ENCODE results near the gene SCN5A.

Gene SCN5A

GRCh38 chr3:38610436-38610835 lies 39.1 kb downstream of the SCN5A start:
- ATAC-seq: no peak
- TF ChIP-seq ZFP3 (CRISPR knock-in tag; IDR thresholded peaks at IDR 0.05): no peak
- TF ChIP-seq TSHZ2 (CRISPR knock-in tag; IDR thresholded peaks at IDR 0.05): no peak

GRCh38 chr3:38609386-38610111 lies 39.9 kb downstream of the SCN5A start:
- no peak for ATAC-seq
- TF ChIP-seq ZNF70 (CRISPR knock-in tag; IDR thresholded peaks at IDR 0.05): no peak
- no peak for TF ChIP-seq PPARA (CRISPR knock-in tag; IDR thresholded peaks at IDR 0.05; ENCODE audit: borderline replicate concordance)
- no peak for TF ChIP-seq ZNF565 (CRISPR knock-in tag; conservative IDR thresholded peaks at IDR 0.05; ENCODE audit: low read depth)
- TF ChIP-seq TSHZ2 (CRISPR knock-in tag; IDR thresholded peaks at IDR 0.05): no peak
- TF ChIP-seq SNAI2 (CRISPR knock-in tag; IDR thresholded peaks at IDR 0.05): no peak
- TF ChIP-seq ARNTL (CRISPR knock-in tag; IDR thresholded peaks at IDR 0.05; ENCODE audit: borderline replicate concordance, low read depth): no peak
- no peak for TF ChIP-seq OSR1 (CRISPR knock-in tag; IDR thresholded peaks at IDR 0.05)
- TF ChIP-seq RARB (CRISPR knock-in tag; IDR thresholded peaks at IDR 0.05): no peak
- TF ChIP-seq CREB5 (CRISPR knock-in tag; IDR thresholded peaks at IDR 0.05; ENCODE audit: low read depth): no peak
- TF ChIP-seq ZFP30 (CRISPR knock-in tag; IDR thresholded peaks at IDR 0.05): no peak
- TF ChIP-seq TOX (CRISPR knock-in tag; IDR thresholded peaks at IDR 0.05; ENCODE audit: borderline replicate concordance): no peak
- TF ChIP-seq ZC3H10 (CRISPR knock-in tag; IDR thresholded peaks at IDR 0.05): no peak
- TF ChIP-seq CSDC2 (CRISPR knock-in tag; IDR thresholded peaks at IDR 0.05): no peak
- no peak for TF ChIP-seq PATZ1 (CRISPR knock-in tag; IDR thresholded peaks at IDR 0.05; ENCODE audit: borderline replicate concordance)

GRCh38 chr3:38608961-38609360 lies 40.5 kb downstream of the SCN5A start:
- no peak for ATAC-seq
- TF ChIP-seq OSR1 (CRISPR knock-in tag; IDR thresholded peaks at IDR 0.05) (no peak), ZFP3 (CRISPR knock-in tag; IDR thresholded peaks at IDR 0.05) (no peak), ISL1 (CRISPR knock-in tag; IDR thresholded peaks at IDR 0.05) (no peak), SNAI2 (CRISPR knock-in tag; IDR thresholded peaks at IDR 0.05) (no peak), TOX (CRISPR knock-in tag; IDR thresholded peaks at IDR 0.05; ENCODE audit: borderline replicate concordance) (no peak), PATZ1 (CRISPR knock-in tag; IDR thresholded peaks at IDR 0.05; ENCODE audit: borderline replicate concordance) (no peak), TCF4 (CRISPR knock-in tag; IDR thresholded peaks at IDR 0.05; ENCODE audit: borderline replicate concordance) (no peak), GLIS3 (CRISPR knock-in tag; IDR thresholded peaks at IDR 0.05) (no peak), ZC3H10 (CRISPR knock-in tag; IDR thresholded peaks at IDR 0.05) (no peak), ZNF8 (CRISPR knock-in tag; IDR thresholded peaks at IDR 0.05) (no peak), ARNTL (CRISPR knock-in tag; IDR thresholded peaks at IDR 0.05; ENCODE audit: borderline replicate concordance, low read depth) (no peak), TSHZ2 (CRISPR knock-in tag; IDR thresholded peaks at IDR 0.05) (no peak), PPARA (CRISPR knock-in tag; IDR thresholded peaks at IDR 0.05; ENCODE audit: borderline replicate concordance) (no peak), POU6F1 (CRISPR knock-in tag; IDR thresholded peaks at IDR 0.05; ENCODE audit: borderline replicate concordance, low read depth) (no peak)

All from SK-N-SH treated with all-trans-retinoic acid at 6 μM for 48 hours (cell line).